SK-N-DZ (cell line): ENCODE data around the gene CBX7. TPM values are rescaled to one million over a fixed set of nuclear protein-coding genes. Genes with fewer than 3 reads are reported as not detected.

Experiments used
- DNase-seq: peaks from one replicate; pipeline ENCODE4 v3.0.0-alpha.2; 2015; ENCODE audit warnings: low spot score
- polyA plus RNA-seq, 2 experiments: library from polyadenylated mRNA; depleted of rRNA; stranded (reverse); fragments of >200 nt; gene quantifications; 2 replicates each; pipeline ENCODE4 v1.2.3, GENCODE V29; 2014

Gene CBX7
- 0.37 and 1.7 TPM in 2 replicates for polyA plus RNA-seq (2014; cell fraction: cytosol; rRNA removed)
- polyA plus RNA-seq (2014; cell fraction: nucleus; rRNA removed): 1.9 and 11.7 TPM in 2 replicates

GRCh38 chr22:39152511-39153219, at the start of gene CBX7:
CBX7 (minus strand) TSS chr22:39152680; CDS start chr22:39152444, 236 bp downstream.
- DNase-seq: peak; percentile 69

- DNase-seq: no peak
Observed at GRCh38 chr22:39197578-39197977, 45.1 kb upstream of the CBX7 start.

GRCh38 chr22:39194098-39194497, 41.6 kb upstream of the CBX7 start:
- DNase-seq: no peak

GRCh38 chr22:39188809-39189208, 36.3 kb upstream of the CBX7 start:
- DNase-seq: no peak

- DNase-seq: peak; percentile 86
Observed at GRCh38 chr22:39185601-39186012, 33.1 kb upstream of the CBX7 start.

GRCh38 chr22:39184586-39185577, 32.4 kb upstream of the CBX7 start:
- no peak for DNase-seq

GRCh38 chr22:39183991-39184585, 31.6 kb upstream of the CBX7 start:
- DNase-seq: no peak

- no peak for DNase-seq
Observed at GRCh38 chr22:39182478-39183030, 30.1 kb upstream of the CBX7 start.

- DNase-seq: no peak
Observed at GRCh38 chr22:39181778-39182177, 29.3 kb upstream of the CBX7 start.

- no peak for DNase-seq
Observed at GRCh38 chr22:39181356-39181755, 28.9 kb upstream of the CBX7 start.

GRCh38 chr22:39179841-39180335, 27.4 kb upstream of the CBX7 start:
- DNase-seq: peak; percentile 52

GRCh38 chr22:39179401-39179827, 26.9 kb upstream of the CBX7 start:
- DNase-seq: peak; percentile 75

GRCh38 chr22:39178206-39179111, 26.0 kb upstream of the CBX7 start:
- DNase-seq: no peak

- DNase-seq: no peak
Observed at GRCh38 chr22:39177791-39178190, 25.3 kb upstream of the CBX7 start.

- no peak for DNase-seq
Observed at GRCh38 chr22:39177456-39177775, 24.9 kb upstream of the CBX7 start.

- no peak for DNase-seq
Observed at GRCh38 chr22:39176714-39177455, 24.4 kb upstream of the CBX7 start.

- no peak for DNase-seq
Observed at GRCh38 chr22:39176143-39176713, 23.7 kb upstream of the CBX7 start.

GRCh38 chr22:39175353-39176142, 23.1 kb upstream of the CBX7 start:
- DNase-seq: no peak
